Limb (tissue), 2 donors: ENCODE measurements around the gene DNAJC6.

Experiments
- DNase-seq, 2 donors: peaks; one replicate each; pipeline ENCODE4 v3.0.0-alpha.2; 2016; ENCODE audit errors: extremely low spot score in 2 of 2

DNAJC6 gene

DNA sequence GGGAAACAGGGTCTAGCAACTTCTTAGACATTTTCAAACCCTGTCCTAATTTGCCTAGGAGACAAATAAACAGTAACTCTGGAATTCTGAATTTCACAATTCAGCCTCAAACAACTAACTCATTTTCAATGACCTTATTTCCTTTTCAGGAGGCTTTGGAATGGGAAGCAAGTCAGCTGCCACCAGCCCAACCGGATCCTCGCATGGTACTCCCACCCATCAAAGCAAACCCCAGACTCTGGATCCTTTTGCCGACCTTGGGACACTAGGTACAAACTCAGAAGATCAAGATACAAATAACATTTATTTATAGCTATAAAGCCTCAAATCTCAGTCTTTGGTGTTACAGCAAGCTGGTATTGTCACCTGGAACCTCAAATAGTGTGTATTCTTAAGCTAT lies 92.3 kb downstream of the DNAJC6 start:
- no peak for DNase-seq

DNA sequence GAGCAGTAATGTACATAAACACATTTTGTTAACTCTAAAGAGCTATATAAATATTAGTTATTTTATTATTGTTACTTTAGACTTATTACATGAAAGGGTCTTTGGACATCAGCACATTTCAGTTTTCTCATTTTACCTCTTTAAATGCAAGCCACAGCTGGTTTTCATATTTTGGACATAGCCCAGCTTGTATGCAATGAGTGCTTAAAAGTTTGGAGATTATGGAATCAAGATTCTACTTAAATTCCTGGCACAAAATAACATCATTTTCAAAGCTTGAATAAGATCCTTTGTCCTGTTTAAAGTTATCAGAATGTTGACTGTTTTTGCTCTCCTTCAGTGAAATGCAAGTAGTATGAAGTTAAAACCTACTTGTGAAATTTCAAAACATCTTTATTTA lies 95.6 kb downstream of the DNAJC6 start:
- DNase-seq, result peak in 1 of 2 donors; percentile 25

DNA sequence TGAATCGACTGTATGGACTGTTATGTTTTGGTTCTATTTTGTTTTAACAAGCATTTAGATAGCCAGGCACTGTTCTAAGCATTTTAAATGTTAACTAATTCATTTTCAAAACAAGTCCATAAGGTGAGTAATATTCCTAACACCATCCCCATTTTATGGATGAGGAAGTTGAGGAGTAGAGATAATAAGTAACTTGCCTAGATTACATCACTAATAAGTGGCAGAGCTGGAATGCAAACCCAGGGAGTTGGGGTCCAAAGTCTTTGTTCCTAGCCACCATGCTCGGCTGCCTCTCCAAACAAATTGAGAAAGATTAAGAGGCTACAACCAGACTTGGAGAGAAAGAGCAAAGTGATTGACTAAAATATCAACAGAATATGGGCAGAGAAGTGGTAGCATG lies 98.5 kb downstream of the DNAJC6 start:
- DNase-seq, result no peak

DNA sequence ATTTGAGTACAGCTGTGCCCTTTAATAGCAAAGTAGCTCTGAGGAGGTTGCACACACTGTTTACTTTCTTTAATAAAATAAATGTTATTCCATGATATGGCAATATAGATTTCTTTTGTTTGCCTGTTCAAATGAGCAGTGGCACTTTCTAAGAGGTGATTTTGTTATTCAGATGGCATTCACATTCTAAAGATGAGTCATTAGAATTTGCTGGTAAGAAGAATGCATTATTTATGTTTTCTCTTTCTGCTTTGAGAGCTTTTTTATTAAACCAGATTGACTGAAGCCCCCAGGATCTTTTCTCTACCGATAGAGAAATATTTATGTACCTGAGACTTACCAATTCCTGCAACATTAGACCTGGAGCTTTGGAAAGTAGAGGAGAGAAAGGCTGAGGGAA lies 100.0 kb downstream of the DNAJC6 start:
- DNase-seq, result no peak

DNA sequence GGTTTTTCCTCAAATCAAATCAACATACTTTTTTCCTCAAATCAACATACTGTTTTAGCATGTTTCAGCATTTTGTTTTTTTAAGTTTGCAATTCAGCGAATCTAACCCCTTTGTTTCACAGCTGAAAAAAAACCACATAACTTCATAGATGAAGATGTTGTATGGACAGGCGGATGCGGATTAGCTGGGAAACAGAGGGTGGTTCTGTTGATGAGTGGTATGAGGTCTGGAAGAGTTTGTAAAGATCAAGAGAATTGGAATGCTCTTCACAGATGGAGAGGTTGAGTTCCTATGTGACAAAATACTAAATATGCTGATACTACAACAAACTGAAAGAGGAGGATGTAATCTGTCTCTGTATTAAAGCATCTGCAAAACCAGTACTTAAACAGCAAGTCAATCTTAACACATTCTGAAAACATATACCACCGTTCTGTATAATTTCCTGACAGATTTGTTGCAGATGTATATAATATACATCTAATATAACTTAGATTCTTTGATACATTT lies 100.5 kb downstream of the DNAJC6 start:
- DNase-seq, result no peak

DNA sequence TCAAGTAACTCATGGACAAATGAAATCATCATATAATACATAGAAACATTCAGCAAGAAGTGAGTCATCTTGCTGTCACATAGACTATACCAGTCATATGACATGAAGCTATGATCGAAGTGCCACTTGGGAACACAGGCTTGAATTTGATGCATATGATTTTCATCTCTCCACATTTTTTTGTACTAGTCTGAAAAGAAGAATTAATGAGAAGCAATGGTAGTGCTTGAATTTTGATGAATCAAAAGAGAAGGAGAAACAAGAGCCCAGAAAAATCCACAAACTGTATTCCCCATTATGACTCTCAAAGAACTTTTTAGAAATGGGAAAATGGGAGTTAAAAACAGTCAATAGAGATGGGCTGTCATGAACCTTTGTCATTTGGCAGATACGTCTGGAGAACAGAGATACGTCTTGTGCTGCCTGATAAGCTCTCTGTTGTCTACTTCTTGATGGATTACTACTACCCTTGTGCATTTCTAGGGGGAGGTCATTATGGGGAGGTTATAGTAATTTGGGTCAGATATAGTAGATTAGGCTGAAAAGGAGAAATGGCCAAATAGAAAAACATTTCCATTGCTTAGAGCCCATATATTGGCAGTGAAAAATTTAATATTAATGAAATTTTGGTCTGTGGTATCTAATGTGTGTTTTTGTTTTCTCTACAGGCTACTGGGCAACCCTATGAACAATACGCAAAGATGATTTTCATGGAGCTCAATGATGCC lies 103.1 kb downstream of the DNAJC6 start:
- DNase-seq, result no peak

DNA sequence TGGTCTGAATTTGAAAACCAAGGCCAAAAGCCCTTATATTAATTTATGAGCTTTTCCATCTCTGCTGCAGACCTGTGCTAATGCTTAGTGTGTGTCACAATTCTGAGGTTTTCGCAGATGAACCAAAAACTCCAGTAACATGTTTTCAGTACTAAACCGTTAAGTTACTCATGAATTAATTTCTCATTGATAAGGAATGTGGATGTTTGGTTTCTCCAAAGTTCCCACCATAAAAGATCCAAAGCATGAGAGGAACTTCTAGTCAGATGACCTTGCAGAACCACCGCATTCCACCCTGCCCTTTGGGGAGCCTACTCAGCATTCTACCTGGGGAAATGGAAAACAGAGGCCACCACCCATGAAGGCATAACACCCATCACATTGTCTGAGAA lies 103.6 kb downstream of the DNAJC6 start:
- DNase-seq, result no peak

DNA sequence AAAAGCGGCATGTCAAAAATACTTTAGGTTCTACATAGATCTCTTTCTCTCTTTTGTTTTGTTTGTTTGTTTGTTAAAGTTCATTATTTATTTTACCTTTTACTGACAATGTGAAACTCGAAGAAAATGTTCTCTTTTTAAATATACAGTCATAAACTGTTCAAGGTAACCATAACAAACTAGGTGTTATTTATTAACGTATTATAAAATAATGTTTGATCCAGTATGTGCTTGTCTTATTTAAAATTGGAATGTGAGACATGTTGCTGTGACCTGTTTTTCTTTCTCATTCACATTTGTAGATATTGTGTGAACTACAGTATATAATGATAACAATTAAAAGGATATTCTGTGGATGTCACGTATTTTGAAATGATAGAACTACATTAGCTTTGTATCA lies 105.2 kb downstream of the DNAJC6 start:
- no peak for DNase-seq

DNA sequence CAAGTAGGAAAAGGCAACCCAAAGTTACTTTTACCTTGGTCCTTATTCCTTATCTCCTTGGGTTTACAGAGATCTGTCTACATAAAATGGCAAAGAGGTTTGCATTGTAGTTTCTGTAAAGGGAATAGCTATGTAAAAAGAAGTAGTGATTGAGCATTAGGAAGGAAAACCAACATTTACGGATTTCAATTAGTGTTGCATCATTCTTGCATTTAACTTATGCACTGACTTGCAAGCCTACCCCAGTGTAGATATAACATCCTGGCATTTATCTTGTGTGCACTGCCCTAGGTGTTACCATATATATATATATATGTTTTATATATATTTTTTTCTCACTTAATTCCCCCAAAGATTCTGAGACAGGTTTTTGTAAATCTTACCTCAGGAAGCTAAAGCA lies 107.4 kb downstream of the DNAJC6 start:
- DNase-seq, result no peak

DNA sequence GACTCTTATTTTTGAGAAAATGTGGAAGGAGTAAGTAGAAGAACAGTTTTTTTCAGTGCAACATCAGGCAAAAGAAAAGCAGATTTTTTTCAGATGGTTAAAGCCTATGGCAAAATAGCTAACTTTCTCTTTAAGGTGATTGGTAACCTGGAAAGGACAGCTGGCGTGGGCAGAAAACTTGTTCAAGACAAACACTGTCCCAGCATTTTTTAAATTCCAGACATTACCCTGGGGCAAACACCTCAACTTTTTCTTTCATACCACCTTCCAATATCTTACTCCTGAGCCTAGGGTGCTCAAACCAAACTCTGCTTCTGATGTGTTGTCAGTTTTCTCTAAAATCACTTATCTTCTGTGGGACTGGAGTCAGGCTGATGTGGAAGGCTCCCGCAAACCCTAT lies 108.4 kb downstream of the DNAJC6 start:
- no peak for DNase-seq

DNA sequence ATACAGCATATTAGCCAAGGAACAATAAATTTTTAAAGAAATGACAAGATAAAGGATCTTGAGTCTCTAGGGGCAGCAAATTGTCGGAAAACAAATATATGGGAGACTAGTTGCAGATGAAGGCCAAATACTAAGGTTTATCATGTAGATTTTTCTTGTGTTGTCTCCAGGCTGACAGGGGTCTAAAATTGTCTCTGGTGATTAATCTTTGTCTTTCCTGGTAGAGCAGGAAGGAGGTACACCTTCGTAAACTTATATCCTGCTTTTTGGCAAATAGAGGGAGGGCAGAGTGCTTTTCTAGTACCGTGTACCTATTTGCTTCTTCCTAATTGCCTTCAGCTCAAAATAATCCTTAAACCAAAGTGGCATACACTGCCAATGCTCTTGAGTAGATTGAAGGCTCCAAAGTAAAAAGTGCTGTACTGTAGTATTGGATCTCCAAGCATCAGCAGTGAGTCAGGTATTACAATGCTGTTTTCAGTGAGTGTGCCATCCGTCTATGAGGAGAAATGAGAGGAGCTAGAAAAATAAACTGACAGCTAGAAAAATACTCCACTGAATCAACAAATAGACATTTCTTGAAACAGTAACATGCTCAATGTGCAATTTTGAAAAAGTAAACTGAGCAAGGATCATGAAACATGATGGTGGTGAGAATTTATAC lies 109.3 kb downstream of the DNAJC6 start:
- DNase-seq, result no peak

DNA sequence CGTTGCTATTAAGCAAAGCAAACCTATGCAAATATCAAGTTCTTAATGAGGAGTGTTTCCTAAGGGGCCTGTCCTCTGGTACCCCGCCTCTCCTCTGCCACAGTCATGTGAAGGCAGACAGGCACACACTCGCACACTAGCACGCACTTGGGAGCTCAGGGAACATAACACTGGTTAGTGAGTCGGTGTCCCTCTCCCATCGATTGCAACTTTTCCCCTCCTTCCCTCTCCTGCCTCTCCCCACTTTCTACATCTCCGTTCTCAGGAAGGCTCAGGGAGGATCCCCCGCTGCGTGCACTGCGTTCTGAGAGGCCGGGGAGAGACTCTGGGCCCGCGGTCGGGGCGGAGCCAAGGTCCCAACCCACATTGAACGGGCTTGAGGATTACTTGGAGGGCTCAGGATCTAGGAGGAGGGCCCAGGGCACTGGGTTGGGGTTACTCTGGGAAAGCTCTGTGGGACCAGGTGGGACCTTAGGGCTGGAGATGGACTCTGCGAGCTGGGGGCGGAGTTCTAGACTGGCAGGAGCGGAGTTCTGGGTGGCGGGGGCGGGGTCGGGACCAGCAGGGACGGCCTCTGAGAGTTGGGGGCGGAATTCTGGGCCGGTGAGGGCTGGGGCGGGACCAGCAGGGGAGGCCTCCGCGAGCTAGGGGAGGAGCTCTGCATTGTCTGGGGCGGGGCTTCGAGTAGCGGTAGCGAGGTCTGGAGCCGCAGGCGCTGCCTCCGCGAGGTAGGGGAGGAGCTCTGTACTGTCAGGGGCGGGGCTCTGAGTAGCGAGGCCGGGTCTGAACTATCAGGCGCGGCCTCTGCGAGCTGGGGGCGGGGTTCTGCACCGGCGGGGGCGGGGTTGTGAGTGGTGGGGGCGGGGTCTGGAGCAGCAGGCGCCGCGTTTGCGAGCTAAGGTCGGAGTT lies 110.6 kb downstream of the DNAJC6 start:
- peak; percentile 99 for DNase-seq

DNA sequence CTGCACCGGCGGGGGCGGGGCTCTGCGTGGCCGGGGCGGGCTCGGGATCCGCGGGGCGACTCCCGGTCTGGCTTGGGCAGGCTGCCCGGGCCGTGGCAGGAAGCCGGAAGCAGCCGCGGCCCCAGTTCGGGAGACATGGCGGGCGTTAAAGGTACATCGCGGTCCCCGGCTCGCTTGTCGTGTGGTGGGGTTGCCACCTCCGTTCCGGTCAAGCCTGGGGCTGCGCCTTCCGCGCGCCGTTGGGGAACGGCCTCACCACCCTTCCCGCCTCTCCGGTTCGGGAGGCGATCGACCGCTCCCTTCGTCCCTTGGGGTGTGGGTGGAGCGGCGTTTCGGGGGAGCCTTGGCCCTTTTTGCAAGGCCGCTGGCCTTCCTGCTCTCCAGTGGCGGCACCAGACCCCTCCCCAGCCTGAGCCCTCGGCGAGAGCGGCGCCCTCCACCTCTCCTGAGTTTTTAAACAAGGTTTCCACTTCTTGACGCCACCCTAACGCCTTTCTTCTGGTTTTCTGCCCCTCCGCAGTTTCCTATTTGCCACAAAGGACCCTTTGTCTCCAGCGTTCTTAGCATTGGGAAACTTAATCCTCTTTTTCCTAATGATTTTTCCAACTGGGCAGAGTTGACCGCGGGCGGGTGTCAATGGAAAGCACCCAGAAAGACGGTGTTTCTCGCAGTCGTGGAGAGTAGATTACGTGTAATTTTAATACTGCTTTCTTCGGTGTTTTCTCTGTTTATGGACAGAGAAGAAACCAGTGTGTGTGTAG lies 111.4 kb downstream of the DNAJC6 start, which contains the start of the genes LEPR and LEPROT:
Gene LEPR, plus strand, starts transcription at position 79 of the 761 bp plus-strand sequence. CDS start 144,898 bp downstream, outside the sequence.
Gene LEPROT, plus strand, starts transcription at position 79 of the 761 bp plus-strand sequence. Its CDS starts 57 bp downstream, at position 136.
- peak in 1 of 2 donors; percentile 72 for DNase-seq

DNA sequence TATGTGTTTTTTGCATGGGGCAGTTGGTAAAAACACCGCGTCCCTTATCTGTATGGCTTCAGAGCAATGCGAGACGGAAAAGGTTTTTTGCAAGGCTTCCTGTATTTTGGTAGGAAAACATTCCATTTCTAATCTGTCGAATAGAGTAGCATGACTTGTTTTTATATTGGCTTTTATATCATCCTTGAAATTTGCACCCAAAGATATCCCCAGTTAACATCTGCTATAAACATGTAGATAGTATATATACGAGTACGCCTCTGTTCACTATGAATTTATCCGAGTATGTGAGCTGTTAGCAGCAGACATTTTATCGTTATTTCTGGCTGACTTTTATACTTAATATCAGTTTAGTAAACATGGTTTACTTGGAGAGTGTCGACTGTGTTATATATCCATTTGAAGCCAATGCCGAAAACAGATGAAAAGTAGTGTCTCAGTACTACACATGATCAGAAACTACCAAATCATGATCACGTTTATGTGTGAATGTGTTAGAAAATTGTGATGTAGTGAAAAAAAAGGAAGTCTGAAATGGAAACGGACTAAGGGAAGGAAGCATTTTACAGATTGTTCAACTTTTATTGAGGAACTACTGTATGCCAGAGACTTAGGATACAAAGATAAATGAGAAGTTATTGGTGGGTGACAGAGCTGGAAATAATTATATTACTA lies 112.1 kb downstream of the DNAJC6 start:
- no peak for DNase-seq

DNA sequence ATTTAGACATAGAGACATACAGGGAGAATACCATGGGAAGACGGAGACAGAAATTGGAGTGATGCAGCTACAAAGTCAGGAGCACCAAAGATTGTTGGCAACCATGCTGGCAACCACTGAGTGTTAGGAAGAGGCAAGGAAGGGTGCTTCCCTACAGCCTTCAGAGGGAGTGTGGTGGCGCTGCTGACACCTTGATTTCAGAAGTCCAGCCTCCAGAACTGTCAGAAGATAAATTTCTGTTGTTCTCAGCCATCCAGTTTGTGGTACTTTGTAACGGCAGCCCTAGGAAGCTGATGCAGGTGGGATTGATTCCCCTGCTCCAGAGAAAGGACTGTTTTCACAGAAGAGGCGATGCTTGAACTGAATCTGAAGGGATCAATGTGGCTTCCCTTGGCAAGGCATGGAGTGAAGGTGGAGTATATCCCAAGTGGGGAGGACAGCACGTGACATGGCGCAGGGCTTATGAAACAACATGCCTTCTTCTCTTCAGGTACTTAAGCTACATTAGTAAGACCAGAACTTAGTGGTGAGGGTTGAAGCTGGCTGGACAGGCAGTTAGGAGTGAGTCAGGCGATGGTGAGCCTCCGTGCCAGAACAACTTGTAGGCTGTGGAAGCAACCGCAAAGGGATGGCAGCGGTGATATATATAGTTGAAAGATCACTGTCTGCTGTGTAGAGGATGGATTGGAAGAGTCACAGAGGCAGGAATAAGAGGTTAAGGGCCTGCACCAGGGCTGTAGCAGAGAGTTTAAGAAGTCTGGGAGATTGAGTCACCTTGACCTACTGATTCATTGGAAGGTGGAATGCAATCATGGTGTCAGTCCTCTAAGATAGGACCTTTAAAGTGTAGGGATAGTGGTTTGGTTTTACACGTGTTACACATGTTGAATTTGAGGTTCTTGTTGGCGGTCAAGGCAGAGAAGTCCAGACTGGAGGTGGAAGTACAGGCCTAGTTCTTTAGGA lies 113.2 kb downstream of the DNAJC6 start:
- no peak for DNase-seq

DNA sequence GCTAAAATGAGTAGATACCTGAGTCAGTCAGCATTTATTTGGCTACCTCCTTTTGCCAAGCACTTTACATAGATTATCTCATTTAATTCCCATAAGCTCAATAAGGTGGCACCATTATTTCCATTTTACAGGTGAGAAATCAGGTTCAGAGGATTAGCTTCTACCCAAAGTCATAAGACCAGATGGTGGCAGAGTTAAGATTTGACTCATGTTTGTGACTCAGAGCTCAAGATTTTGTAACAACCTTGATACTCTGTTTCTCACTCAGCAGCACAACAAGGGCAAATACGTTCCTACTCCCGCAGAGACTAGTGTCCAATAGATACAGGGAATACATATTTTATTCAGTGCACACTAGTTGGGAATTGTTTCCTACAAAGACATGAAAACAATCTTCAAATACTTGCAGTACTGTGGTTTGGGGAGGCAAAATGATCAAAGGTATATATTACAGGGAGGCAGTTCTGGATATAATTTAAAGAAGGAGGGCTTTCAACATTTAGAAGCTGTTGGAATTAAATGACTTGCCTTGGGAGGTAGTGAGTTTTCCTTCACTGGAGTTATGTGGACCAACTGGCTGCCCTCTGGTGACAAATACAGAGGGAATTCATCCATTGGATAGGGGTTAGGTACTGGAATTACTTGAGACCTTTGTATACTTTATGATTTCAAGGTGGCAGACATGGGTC lies 114.7 kb downstream of the DNAJC6 start:
- DNase-seq, result no peak

DNA sequence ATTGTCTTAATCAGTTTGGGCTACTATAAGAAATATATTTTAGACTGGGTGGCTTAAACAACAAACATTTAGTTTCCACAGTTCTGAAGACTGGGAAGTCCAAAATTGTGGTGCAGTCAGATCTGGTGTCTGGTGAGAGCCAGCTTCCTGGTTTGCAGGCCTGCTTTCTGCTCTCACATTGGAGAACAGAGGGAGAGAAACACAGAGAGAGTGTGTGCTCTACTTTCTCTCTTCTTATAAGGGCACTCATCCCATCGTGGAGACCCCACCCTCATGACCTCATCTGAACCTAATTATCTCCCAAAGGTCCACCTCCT lies 115.2 kb downstream of the DNAJC6 start:
- DNase-seq, result no peak

DNA sequence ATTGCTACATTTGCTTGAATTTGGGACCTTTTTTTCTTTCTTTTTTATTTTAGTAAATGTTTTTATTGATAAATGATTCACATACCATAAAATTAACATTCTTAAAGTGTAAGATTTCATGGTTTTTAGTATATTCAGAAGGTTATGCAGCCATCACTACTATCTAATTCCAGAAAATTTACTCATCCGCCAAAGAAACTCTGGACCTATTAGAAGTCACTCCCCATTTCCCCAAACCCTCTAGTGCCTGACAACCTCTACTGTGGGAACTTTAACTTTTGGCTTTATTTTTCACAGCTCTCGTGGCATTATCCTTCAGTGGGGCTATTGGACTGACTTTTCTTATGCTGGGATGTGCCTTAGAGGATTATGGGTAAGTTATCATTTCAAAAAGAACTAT lies 115.7 kb downstream of the DNAJC6 start:
- no peak for DNase-seq

DNA sequence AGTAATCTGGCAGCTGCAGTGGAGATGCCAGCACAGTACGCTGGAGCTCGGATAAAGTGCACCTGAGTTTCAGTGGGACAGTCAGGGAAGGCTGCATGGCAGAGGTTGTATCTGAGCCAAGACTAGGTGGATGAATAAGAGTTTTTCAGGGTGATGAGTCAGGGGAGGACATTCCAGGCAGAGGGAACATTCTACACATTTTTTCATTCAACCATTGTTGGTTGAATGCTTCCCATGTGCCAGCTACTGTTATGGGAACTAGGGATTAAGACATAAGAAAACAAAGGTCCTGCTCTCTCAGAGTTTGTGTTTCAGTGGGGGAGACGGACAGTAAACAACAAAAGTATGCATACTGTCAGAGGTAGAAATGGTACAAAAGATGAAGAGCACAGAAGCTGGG lies 116.4 kb downstream of the DNAJC6 start:
- DNase-seq, result no peak
